GM10847 (cell line): ENCODE measurements around the gene SCO2.

Source experiments
- POLR2A ChIP-seq: IDR thresholded peaks from 2 replicates; pipeline ENCODE4 v1.6.1; 2011; ENCODE audit not compliant: insufficient read length; ENCODE audit errors: extremely low read depth

SCO2 gene

DNA sequence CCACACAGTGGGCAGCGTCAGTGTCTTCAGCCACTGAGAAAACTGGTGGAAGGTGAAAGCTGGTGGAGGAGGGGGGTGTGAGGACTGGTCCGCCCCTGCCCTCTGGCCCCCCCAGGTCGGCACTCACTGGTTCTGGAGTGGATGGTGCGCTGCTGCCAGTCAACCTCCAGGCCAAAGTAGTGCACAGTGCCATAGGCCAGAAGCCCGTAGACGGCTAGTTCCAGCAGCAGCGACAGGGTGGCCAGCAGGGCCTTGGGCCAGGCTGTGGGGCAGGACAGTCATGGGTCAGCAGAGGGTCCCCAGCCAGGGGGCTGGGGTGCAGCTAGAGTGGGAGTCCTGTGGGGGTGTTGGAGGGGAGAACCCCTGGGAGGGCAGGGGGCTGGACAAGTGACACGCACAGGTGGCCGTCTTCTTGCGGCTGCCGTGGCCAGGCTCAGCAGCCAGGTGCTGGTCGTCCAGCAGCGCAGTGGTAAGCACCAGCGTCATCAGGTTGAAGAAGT, 20.1 kb downstream of the SCO2 start:
- no peak for TF ChIP-seq POLR2A

DNA sequence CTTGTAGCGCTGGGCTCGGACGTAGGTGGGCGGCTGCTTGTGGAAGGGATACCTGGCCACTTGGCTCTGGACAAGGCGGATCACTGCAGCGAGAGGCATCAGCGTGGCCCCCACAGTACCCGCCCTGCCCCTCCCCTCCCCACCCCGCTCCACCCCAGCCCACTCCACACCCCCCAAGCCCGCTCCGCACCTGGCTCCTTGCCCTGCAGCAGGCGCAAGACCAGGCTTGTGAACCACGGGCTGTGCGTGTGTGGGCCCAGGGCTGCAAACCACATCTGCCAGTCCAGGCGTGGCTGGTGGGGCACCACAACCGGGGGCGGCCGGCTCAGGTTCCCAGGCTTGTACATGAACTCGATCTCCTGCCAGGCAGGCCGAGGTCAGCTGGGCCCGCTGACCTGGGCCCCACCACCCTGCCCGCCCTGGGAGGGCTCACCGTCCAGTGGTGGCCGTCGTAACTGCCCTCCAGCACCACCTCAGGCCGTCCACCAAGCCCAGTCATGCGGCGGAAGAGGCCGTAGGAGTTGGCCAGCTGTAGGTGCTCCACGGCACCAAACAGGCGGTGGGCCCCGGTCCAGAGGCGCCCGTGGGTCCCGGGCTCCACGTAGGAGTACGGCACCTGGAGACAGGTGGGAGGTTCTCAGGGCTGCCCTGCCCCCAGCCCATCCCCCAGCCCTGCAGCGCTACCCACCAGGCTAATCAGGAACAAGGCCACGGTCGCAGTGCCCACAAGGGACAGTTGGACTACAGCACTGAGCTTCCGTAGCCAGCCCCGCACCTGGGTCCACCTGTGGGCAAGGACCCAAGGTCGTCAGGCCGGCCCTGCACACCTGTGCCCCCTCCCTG, 20.8 kb downstream of the SCO2 start:
- no peak for TF ChIP-seq POLR2A

DNA sequence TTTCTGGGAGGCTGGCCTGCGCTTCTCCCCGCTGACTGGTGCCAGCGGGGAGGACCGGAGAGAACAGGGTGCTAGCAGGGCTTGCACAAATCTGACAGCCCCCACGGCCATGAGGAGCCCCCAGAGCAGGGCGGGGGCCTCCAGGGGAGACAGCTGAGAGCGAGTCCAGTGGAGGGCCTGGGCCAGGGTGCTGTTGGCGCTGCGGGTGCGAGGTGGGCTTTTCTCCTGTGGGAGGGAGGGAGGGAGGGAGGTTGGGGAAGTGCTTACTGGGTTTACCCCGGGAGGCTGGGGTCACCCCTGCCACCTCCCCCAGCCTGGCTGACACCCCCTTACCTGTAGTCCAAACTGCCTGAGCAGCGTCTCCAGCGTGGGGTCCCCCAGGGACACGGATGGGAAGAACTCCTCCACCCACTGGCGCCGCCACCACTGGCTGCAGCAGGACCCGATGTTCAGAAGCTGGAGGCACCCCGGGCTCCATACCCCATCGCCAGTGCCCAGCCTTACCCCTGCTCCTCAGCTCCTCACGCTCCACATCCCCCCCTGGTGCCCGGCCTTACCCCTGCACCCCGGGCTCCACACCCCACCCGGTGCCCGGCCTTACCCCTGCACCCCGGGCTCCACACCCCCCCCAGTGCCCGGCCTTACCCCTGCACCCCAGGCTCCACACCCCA, 21.8 kb downstream of the SCO2 start:
- no peak for TF ChIP-seq POLR2A

DNA sequence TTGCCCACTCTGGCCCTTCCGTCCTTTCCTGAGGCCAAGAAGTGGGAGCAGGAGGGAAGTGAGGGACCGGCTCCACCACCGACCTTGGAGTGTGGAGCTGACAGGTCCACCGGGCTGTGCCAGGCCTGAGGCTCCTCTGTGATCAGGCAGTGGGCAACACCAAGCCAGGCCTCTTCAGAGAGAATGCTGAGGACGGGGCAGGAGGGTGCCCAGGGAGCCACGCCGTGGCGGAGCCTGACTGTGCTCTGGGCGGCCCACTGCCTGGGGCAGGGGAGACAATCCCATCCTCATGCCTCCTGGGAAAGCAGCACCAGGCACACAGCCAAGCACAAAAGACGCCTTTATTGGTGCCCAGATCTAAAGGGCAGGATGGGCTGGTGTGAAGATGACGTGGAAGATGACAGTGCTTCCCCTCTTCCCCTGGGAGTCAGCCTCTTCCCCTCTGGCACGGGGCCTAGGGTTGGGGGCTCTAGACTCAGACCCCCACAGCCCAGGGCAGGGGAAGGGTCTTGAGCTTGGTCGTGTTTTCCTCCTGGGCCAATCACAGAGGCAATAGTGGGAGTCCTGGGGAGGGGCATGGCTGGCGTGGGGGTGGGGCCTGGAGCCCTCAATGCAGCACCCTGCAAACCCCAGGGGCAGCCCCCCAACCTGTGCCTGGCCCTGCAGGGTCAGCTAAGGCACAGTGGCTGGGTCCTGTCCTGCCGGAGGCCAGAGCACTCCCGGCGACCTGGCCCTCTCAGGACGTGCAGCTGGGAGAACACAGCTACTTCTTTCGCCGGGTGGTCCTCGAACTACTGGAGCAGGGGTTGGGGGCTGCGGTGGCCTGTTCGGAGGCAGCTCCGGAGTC, 22.5 kb downstream of the SCO2 start:
- no peak for TF ChIP-seq POLR2A

DNA sequence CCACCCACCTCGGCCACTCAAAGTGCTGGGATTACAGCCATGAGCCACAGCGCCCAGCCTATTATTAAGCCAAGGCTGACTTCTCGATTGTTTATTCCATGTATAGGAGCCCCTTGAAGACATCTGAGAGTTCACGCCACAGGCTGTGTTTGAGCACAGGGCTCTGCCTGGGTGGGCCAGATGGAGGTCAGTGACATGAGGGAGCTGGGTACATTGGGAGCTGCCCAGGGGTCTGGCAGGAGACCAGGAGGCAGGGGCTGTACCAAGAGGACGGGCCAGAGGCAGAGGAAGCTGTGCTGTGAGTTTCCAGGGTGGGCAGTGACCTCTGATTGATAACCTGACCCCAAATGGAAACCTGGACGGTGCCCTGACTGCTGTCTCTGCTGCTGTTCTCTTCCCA, 23.3 kb downstream of the SCO2 start:
- no peak for TF ChIP-seq POLR2A

DNA sequence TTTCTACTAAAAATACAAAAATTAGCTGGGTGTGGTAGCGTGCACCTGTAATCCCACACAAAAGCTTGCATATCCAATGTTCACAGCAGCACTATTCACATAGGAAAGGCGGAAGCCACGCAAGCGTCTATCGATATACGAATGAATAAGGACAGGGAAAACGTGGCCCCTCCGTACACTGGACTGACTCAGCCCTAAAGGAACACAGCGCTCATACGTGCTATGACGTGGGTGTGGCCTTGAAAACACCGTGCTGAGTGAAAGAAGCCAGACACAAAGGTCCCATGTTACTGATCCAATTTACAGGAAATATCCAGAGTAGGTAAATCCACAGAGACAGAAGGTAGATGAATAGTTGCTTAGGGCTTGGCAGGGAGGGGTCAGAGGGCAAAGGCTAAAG, 24.9 kb downstream of the SCO2 start:
- TF ChIP-seq POLR2A = no peak

DNA sequence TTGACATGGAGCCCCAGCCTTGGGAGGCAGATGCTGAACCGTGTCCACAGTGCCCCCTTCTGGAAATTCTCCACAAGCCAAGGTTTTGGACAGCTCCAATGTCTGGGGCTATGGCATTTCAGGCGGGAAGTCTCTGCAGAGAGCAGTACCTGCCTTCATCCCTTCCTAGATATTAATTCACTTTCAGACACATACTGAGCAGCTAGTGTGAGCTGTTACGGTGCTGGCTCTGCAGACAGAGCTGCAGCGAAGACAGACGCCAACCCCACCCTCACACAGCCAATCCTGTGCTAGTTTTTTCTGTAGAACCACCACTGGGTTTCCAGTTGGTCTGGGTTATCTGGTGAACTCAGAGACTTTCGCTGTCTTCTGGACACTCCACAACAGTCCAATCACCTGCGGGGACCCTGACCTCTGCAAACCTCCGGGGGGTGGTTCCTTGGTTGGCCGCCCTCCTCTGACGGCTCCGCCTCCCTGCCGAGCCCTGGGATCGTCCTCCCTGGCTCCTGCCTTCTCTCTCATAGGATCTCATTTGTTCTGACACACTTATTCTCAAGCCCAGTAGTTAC, 27.0 kb downstream of the SCO2 start:
- TF ChIP-seq POLR2A = no peak

DNA sequence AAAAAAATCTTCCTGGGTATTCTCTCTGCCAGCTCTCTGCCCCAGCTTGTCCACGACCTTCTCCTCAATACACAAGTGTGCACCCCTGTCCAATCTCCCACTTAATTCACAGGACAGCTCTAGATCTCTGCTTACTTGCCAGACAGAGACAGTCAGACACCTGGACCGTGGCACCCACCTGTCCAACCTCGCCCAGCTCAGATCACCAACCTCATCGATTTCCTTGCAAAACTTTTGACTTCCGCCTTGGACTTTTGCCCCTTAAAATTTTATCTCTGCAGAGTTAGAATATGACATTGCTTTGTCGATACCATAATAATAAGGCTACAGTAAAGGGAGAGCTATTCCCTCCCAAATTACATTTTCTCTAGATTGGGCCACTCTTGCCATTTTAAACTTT, 28.3 kb downstream of the SCO2 start:
- no peak for TF ChIP-seq POLR2A

DNA sequence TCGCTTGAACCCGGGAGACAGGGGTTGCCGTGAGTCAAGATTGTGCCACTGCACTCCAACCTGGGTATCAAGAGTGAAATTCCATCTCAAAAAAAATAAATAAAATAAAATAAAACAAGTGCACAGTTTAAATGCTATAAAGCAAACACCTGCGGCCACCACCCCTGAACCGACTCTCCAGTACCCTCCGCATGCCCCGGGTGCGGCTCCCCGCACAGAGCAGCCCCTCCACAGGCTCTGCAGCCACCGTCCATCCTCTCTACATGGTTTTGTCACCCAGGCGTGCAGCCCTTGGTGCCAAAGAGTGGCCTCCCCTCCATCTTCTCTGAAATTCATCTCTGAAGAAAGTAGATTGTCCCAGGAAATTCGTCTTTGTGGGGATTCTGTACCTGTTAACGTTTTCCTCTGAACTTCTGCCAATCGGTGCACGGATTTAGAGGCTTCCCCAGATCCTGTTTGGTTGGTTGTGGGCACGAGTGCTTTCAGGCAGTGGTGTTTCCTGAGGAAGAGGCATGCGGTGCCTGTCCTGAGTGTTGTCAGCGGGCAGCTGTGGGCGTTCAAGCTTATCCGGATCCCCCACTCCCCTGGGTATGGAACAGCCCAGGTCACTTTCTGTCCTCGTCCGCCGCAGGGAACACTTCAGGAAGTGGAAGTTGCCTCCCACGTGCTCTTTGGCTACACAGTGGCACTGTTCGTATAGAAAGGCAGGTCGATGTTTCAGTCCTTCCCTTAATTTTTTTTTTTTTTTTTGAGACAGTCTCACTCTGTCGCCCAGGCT, 34.7 kb downstream of the SCO2 start:
- TF ChIP-seq POLR2A = no peak

DNA sequence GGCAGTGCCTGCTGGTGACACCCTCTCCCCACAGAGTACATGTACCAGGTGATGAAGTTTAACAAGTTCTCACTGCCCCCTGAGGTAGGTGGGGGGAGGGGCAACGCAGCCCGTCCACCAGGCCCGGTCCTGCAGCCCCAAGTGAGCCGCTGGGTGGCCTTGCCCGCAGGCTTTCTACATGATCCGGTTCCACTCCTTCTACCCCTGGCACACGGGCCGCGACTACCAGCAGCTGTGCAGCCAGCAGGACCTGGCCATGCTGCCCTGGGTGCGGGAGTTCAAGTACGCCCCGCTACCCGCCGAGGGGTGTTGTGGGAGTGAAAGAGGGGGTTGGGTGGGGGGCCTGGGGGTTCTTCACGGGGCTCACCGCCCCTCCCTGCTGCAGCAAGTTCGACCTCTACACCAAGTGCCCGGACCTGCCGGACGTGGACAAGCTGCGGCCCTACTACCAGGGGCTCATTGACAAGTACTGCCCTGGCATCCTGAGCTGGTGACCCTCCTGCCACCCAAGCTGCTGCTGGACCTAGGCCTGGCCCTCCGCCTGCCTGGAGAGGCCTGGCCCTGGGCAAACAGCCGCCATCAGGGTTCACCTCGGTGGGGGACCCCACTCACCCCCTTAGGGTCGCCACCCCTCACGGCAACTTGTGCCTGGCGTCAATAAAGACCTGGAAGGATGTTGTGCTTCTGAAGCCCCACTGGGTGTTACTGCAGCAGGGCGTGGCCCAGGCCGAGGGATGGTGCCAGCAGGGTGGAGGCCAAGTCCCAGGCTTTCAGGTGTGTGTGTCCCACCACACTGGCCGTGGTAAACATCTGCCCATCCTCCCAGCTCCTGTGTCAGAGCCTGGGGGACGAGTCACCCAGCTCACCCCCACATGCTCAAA, 35.8 kb downstream of the SCO2 start:
- TF ChIP-seq POLR2A = no peak

DNA sequence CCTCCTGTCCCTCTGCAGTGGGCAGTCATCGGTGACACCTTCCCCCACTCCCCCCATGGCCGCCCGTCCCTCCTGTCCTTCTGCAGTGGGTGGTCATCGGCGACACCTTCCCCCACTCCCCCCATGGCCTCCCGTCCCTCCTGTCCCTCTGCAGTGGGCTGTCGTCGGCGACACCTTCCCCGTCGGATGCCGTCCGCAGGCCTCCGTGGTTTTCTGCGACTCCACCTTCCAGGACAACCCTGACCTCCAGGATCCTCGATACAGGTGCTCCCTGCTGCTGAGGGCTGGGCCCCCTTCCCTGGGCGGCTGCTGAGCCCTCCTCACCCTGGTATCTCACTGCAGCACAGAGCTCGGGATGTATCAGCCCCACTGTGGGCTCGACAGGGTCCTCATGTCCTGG, 36.5 kb downstream of the SCO2 start:
- no peak for TF ChIP-seq POLR2A

DNA sequence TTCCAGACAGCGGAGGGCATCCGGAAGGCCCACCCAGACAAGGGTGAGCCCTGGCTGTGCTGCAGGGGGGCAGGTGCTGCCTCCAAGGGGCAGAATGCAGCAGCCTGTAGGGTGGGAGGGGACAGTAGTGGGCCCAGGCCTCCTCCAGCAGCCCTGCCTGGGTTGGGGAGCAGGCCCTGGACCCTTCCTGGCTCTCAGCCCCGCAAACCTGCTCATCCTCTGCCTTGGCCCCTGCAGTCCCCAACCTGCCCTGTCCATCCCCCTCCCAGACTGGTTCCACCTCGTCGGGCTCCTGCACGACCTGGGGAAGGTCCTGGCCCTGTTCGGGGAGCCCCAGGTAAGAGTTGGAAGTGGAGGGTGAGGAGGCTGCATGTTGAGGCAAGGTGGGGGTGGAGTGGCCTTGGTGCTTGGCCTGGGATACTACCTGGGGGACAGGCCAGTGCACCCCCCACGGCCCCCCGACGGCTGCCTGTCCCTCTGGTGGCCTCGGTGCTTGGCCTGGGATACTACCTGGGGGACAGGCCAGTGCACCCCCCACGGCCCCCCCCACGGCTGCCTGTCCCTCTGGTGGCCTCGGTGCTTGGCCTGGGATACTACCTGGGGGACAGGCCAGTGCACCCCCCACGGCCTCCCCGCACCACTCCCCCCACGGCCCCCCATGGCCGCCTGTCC, 37.3 kb downstream of the SCO2 start:
- TF ChIP-seq POLR2A = no peak
